Measurements from ENCODE around the gene MACROH2A1.
A peak's percentile ranks its signal among the peaks of the same experiment; 100 is the strongest.

Gene MACROH2A1

DNA sequence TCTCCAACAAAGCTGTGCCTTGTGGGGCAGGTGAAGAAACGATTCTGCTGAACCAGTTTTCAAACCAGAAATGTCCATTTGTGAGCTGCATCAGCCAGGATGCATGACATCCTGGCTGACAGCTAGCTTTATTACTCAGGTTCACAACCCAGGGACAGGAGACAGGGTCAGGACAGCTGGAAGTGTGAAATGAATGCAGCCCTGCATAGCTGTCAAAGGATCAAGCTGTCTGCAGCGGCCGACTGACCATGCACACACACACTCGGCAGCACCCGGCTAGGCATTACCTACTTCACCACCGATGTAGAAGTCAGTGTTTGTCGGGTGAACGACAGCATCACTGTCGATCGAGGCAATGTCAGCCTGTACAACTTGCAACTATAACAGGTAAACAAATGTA, 48.5 kb downstream of the MACROH2A1 start:
- DNase-seq = no peak

DNA sequence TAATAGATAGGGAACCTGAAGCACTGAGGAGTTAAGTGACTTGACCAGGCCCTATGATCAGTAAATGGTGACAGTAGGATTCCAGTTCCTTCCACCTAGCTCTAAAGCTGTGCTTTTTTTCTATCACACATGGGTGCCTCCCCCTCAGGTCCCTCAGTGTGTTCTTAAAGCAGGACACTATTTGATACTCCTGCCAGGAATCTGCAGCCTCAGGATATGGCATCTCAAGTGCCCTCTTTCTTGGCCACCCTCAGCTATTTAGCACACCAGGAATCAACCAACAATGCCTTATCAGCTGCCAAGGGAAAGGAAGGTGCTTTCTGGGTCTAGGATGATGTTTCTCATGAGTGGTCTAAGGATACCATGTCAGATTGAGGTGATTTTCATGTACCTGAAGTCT, 49.1 kb downstream of the MACROH2A1 start:
- no peak for DNase-seq

DNA sequence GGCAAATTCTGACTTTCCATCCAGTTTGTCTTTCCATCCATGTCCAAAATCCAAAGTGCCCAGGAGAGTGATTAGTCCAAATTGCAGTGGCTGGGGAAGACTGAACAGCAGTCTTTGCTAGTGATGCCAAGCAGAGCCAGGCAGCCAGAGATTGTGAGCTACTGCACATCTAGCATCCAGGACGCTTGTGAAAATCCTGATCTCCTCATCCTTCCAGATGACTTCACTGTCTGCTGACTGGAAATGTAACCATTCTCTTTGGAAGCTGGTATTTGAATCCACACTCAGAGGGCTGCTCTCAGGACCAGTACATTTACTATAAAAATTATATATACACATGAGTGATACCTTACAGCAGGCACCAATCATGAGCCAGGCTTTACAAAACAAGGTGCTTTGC, 49.6 kb downstream of the MACROH2A1 start:
- no peak for DNase-seq

DNA sequence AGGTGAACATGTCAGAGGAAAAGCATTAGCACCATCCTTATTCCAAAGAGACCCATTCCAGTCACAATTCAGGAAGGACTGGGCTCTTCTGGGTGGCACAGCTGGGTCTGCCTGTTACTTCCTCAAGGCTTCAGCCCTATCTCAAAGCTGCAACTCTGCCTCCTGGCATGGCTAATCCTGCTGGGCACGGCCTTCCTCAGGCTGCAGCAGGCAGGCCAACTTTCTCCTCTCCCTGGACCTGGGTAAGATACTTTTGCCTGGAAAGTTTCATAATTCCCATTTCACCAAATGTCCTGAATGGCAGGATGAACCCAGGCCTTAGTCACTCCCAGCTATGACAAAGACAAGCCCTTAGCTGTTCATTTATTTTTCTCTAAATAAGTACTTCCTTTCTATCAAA, 50.1 kb downstream of the MACROH2A1 start:
- DNase-seq = no peak

DNA sequence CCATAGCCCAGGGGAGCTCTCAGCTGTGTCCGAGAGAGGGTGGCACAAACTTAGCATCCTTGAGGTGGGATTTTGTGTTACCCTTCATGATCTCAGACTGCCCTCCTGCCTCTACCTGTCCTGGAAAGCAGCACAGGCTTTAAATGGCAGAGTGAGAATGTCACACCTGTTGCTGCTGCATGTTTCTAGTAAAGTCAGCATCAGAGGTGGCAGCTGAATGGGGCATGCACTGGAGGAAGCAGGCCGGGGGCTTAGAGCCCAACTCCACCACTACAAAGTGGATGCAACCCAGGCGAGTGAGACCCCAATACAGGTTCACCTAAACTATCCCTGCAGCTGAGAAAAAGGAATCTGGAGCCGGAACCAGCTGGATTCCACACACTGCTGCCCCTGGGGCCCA, 51.6 kb downstream of the MACROH2A1 start:
- no peak for DNase-seq

DNA sequence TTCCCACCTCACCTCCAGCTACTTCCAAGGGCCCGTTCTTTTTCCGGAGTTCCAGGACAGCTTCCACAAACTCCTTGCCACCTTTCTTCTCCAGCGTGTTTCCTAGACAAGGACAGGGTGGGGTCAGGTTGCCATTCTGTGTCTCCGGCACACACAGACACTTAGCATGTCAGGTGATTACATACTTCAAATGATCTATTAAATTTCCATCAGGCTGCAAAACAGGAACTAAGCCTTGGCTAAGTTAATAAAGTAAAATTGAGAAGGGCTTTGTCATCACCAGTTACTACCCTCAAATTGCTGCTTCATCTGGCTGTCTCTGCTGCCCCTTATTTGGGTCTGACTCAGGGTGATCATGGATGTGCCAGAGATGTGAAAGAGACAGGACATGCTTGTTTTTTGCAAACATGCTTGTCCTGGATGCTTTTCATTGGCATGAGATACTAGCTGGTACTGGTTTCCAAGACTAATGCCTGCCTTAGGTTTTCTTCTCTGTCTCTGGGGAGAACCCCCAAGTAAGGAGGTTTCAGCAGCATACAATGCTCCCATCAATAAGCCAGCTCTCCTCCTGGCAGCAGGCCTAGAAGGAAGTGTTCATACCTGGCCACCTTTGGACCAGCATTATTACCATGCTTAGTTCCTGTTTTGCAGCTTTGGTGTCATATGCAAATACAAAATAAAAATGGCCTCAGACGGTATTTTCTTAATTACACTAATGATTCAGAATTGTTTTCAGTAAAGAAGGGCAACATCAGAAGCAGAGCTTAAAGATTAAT, 52.9 kb downstream of the MACROH2A1 start:
- no peak for DNase-seq

DNA sequence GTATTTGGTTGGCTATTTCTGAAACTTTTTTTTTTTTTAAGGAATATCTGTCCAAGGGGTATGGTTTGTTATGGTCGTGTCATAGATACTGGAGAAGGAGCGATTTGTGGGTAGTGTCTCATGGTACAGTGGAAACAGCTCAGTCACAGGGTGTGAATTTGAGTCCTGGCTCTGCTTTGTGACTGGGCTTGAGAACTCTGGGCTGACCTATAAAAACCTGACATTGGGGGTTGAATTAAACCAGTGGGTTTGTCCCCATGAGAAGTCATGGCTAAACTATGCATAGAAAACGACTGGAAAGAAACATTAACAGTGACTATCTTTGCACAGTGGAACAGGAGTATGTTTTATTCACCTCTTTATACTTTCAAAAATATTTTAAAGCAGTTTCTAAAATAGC, 54.7 kb downstream of the MACROH2A1 start:
- no peak for DNase-seq

DNA sequence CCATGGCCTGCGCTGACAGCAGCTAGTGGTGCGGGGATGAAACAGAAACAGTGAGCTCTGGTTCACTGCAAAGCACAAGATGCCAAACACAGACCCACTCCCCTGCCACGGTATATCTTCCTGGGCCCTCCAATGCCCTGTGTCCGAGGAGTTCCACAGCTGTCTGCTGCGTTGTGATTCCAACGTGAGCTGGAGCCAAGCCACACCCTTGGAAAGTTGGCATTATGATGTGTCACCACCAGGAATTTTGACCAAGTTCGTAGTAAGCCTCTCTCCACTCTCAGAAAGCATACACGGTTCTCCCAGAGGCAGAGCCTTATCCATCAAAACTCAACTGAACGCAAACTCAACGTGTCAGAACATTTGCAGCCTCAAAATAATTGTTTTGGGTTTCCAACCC, 55.6 kb downstream of the MACROH2A1 start:
- no peak for DNase-seq

DNA sequence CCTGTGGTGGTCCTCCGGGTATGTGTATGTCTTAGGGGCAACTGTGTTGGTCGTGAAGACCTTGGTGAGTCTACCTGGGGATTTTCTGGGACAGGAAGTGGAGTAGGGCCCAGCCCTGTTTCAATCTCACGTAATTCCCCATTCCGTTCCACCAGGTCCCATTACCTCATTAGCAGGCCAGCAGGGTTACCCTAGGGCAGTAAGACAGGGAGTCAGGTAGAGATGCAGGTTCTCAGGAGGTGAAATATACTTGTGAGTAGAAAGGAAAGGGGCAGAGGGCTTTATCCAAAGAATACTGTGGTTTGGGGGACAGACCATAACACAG, 56.5 kb downstream of the MACROH2A1 start:
- DNase-seq = no peak

DNA sequence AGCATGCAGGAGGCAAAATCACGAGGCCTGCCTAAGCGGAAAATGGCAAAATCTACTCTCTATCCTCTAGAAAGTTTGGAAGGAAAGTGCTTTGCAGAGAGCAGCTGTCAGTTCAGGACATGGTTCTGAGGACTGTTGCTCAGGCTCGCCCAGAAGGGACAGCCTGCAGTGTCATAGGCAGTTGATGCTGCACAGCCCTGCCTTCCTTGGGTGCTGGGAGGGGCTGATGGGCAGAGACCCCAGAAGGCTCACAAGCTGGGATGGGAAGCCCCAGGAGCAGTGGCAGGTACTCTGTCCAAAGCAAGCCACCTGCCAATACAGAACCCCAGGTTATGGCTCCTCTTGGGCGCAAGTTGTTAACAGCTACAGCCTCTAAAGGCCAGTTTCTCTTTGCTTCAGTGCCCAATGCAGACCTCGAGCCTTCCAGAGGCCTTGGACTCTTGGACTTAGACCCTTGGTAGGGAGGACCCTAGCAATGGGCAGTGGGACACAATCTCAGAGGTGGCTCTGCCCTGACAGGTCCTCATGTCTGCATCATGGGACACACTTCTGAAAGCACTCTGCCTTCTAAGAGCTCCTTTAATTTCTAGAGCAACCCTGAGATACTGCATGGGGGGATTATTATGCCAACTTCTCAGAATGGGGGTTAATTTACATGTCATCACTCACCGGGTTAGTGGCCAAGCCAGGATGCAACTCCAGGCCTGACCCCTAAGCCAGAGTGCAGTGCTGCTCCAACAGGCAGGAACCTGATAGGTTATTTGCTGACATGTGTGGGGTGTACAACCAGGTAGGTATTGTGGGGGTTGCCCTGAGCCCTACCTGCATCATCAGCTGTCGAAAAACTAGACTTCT, 57.1 kb downstream of the MACROH2A1 start:
- no peak for DNase-seq

DNA sequence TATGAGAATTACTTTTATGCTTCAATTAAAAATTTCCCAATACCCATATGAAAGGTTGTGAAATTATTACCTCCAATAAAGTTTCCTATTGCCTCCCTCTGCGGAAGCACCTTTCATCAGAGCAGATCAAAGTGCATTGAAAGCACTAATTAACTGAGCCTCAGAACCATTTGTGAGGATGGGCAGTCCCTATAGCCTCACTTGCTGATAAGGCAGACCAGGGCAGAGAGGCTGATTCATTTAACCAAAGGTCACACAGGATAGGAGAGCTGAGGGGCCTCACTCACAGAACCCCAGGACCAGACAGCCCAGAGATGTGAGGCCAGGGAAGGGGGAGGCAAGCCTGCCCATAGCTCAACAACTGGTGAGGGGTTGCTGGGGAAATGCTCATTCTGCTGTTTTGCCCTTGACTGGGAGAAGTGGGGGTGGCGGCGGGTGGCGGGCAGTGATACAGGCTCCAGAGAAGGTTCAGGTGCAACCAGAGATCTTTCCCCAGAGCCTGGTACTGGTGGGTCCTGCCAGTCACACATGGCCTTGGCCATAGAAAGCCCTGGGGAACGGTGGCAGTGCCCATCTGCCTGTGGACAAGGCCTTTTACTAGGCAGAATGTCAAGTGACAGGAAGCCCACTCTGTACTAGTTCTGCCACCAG, 57.9 kb downstream of the MACROH2A1 start:
- DNase-seq = no peak

DNA sequence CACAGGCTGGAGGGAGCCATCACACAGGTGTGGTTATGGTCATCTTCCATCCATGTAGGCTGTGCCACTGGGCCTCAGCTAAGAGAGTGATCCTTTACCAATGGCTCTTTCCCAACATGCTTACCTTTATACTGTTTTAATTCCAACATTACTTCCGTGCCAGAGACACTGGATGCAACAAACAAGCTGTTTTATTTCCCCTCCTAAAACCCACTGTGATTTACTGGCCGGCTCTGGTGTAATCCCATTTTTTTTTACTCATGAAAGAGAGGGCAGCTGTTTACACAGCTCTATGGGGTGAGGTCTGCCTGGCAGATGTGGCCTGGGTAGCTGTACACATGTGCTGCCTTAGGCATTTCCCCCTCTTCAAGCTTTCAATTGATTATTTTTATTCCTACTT, 58.5 kb downstream of the MACROH2A1 start:
- DNase-seq = no peak

DNA sequence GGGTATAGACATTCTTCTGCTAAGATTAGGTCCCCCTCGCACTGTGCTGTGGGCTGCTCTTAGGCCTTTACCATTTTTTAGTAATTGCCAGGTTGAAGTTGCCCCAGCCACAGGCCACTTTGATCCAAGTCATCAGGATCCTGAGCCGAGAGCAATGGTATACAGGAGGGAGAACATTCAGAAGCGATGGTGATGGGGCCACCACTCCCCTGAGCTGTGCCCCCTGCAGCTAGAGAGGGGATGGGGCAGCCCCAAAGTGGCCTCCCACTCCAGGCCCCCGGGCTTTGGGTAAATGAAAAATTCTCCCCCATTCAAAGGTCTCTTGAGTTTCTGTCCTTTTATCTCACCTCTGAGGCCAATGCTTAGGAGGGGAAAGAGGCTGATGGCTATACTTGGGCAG, 59.4 kb downstream of the MACROH2A1 start:
- DNase-seq = no peak

DNA sequence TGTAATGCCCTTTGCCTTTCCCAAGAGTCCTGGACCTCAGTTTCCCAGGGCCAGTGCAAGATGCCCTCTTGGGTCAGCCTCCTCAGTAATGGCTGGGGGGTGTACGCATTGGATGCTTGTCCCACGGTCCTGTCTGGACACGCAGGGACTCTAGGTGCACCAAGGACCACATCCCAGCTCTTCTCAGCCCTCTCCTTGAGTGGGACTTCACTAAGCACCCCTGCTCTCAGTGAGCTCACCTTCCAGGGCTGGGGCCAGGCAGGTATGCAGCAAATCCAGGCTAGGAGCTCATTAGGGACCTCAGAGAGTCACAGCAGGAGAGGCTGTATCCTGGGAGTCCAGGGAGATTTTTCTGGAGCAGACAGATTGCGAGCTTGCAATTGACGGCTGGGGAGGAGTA, 59.8 kb downstream of the MACROH2A1 start:
- no peak for DNase-seq

DNA sequence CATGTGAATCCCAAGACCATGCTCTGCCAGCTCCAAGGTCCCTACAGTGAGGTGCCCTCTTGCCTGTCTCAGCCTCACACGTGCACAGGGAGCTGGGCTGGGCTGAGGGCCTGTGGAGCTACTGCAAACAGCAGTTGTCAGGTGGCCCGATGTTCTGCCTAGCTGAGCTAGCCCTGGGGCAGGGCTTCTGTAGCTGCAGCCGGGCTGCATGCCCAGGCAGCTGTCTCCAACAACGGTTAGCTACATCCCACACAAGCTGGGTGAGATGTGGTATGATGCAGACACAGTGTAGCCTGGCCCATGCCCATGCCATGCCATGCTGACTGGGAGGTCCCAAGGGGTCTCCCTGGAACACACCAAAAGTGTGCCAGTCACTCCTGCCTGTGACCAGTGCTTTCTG, 62.0 kb downstream of the MACROH2A1 start:
- no peak for DNase-seq

DNA sequence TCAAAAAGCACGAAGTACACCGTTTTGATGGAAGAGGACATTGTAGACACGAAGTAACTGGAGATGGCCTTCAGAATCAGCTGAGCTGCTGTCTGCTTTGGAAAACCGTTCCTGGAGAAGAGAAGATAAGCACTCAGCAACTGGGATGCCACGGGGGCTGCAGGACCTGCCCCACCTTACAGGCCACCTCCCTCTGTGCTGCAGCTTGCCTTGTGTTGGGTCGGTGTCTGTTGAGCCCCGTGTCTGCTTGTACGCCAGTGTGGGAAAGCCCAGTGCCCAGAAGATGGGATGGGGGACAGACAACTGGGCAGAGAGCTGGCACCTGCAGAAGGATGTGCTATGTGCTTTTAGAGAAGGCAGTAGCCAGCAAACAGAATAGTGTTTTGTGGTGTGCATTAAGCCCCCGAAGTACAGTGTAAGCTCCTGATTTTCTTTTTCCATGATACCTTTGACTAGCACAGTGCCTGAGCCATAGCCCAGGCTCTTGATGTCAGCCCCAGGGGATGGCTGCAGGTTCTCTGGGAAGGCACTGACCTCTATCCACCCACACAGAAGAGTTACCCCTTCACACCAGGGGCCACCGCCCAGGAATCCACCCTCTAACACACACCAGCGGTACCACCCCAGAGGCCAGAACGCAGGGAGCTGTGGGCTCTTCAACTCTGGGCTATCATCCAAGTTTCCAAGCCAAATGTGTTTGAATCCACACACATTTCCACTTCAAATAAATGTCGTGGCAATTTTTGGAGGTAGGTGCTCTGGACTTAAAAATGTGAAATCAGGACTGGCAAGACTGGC, 63.8 kb downstream of the MACROH2A1 start:
- no peak for DNase-seq

DNA sequence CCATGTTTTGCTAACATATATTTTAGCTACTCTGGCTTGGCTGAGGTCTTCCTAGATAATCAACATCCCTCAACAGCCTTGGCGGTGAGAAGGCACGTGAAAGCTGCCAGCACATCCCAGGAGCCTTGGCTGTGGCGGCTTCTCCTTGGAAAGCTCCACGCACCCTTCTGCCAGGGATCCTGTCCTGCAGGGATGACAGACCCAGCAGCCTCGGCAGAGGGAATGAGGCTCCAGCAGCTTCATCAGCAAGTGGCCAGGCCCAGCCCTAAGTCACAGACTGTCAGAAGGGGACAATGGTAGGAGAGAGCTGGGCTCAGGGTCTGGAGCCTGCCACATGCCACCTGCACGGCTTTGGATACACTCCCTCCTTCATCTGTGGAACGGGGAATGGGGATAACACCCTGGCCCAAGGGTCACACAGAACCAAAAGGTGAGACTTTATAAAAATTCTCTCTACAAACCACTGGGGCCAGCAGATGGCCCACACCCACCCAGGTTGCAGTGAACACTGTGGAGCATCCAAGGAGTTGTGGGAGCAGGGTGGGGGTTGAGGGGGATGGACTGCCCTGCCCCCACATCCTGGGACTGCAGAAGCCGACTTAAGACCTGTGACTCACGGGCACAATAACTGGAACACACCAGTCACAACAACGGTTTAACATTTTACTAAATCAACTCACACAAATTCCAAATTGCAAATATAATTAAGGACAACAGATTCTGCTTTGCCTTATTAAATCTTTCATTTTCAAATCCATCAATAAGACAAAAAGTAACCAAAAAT, 65.1 kb downstream of the MACROH2A1 start:
- DNase-seq = no peak

DNA sequence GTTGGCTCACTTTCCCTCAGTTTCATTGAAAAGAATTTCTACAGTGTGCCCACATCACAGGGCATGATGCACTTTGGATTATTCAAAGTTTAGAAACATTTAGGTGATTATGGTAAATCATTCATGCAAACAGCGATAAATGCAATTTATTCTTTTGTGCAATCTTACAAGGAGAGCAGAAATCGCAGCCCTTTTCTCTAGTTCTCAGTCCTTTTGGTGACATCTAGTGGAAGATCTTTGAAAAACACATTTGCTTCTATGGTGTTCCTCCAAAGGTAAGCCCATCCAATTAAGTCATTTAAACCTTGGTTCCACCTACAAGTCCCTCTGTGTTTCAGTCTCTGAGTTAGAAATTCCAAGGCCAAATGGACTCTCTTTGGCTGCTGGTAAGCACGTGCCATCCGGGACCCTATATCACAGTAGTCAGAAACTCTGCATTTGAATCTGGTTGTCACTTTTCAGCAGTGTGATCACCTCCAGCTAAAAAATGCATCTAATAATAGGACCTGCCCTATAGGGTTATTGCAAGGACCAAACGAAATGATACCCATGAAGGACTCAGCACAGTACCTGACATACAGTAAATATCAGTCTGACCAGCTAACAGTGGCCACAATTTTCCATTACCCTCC, 66.4 kb downstream of the MACROH2A1 start:
- peak in 1 of 2 donors; percentile 35 for DNase-seq

DNA sequence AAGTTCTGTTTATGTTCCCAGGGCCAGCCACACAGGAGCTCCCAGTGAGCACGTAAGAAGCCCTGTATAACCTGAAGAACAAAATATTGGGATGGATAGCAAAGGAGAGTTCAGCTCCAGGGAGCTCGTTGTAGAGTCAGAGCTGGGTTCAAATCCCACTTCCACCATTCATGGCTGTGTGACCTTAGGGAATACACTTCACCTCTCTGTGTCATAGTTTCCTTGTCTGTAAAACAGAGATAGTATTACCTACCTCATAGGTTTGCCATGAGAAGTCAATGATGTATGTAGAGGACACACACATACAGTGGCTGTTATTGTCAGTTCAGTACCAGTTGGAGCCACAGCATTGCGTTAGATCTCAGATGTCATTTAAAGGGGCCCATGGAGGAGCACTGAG, 67.4 kb downstream of the MACROH2A1 start:
- no peak for DNase-seq

DNA sequence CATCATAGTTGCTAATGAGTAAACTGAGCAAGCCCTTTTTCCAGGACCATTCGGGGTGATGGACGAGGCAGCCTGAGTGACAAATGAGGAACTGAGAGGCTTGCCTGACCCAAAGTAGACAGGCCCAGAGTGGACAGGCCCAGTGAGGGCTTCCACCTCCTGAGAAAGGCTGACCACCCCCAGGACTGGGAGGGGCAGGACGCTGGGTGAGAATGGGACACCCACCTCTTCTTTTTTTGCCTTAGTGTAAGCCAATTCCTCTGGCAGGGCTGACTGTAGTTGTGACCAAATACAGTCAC, 68.3 kb downstream of the MACROH2A1 start:
- no peak for DNase-seq

DNA sequence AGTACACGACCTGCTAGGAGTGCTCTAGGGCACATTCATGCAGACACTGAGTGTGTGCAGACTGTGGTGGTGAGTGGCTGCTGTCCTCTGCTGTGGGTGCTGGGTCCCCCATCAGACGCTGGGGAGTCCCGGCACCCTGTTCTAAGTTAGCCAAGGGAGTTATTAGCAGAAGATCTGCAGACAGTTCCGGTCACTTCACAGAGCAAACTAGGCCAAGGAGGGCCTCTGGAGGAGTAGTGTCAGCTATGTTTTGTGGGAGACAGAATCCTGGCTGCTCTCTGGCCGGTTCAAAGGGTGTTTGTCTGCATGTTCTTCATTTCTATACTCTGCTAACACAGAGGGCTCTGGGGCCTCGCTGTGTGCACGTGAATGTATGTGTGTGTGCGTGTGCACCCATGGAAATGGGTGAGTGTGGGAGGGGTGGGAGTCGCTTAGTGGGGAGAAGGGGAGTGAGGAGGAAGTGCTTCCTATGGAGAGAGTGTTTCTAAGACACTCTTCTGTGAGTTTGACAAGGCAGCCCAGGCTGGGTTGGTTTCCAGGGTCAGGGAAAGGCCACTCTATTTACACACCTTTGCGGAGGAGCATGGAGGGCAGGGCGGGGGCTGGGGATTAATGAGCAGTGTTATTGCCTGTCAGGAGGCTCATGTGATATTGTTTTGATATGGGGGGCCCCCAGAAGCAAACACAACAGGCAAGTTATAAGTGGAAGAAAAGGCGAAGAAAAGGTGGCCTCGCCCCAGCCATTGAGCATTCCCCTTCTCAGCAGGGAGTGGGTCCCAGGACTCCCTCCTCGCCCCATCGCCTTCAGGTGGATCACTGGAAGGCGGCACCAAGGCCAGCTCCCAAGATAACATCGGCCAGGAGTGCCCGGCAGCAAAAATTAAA, 68.9 kb downstream of the MACROH2A1 start:
- no peak for DNase-seq

Data from CD4-positive, alpha-beta T cell treated with Interleukin-4 for 1 hour (primary cell).